WTC11 (cell line): ENCODE measurements around the gene MAP4K4. TPM values are rescaled to one million over a fixed set of nuclear protein-coding genes. Genes with fewer than 3 reads are reported as not detected.
A peak's percentile ranks its signal among the peaks of the same experiment; 100 is the strongest.

ENCODE experiments used
- ATAC-seq: fragments of 200-7000 bp; cut with Tn5 transposase; 2 replicates; pipeline ENCODE4 v1.10.0; 2021; ENCODE audit warnings: mild to moderate bottlenecking, moderate library complexity
- CTCF ChIA-PET: fragments of 300-600 bp; sonication (Branson Sonifier 250); formaldehyde crosslinking; loops from one replicate; lab custom pipeline; 2021; ENCODE audit warnings: antibody characterized with exemption; lab: Charles Lee
- POLR2A ChIA-PET: fragments of 350-600 bp; sonication (Branson Sonifier 250); formaldehyde crosslinking; loops from one replicate; lab custom pipeline; 2021; ENCODE audit warnings: antibody characterized with exemption; lab: Charles Lee
- DNase-seq: peaks from one replicate; pipeline ENCODE4 v3.0.0; 2021; ENCODE audit warnings: low spot score
- H3K27ac Mint-ChIP-seq: 2 replicates; pipeline ENCODE4 v1.8.0; 2021; ENCODE audit warnings: mixed read lengths
- H3K27me3 Mint-ChIP-seq: 2 replicates; pipeline ENCODE4 v1.8.0; 2021; ENCODE audit warnings: low read depth, mild to moderate bottlenecking, moderate library complexity, mixed read lengths
- H3K36me3 Mint-ChIP-seq: 2 replicates; pipeline ENCODE4 v1.8.0; 2021; ENCODE audit warnings: mixed read lengths
- H3K4me1 Mint-ChIP-seq: 2 replicates; pipeline ENCODE4 v1.8.0; 2022; ENCODE audit warnings: mixed read lengths
- H3K4me3 Mint-ChIP-seq: 2 replicates; pipeline ENCODE4 v1.8.0; 2021; ENCODE audit warnings: mild to moderate bottlenecking, moderate library complexity, mixed read lengths
- H3K9me3 Mint-ChIP-seq: 2 replicates; pipeline ENCODE4 v1.8.0; 2021; ENCODE audit warnings: mixed read lengths
- AR ChIP-seq: fragments of 250-450 bp; sonication (Bioruptor Pico); IDR thresholded peaks from 2 replicates; pipeline ENCODE4 v1.9.0; 2021; ENCODE audit warnings: mild to moderate bottlenecking
- CBFB ChIP-seq: sonication (generic); formaldehyde crosslinking; IDR thresholded peaks from 2 replicates; pipeline ENCODE4 v1.8.1; 2022; ENCODE audit warnings: mild to moderate bottlenecking, low read depth, missing genetic modification reagents
- CDX4 ChIP-seq: fragments of 250-450 bp; sonication (Bioruptor Pico); IDR thresholded peaks from 2 replicates; pipeline ENCODE4 v1.9.0; 2021; ENCODE audit warnings: moderate library complexity, mild to moderate bottlenecking, inconsistent platforms, borderline replicate concordance
- ELF4 ChIP-seq: sonication (generic); formaldehyde crosslinking; IDR thresholded peaks from 2 replicates; pipeline ENCODE4 v1.8.1; 2022; ENCODE audit warnings: low read depth, mild to moderate bottlenecking, moderate library complexity, missing genetic modification reagents
- ESRRA ChIP-seq: sonication (generic); formaldehyde crosslinking; IDR thresholded peaks from 2 replicates; pipeline ENCODE4 v1.8.1; 2022; ENCODE audit warnings: mild to moderate bottlenecking, missing genetic modification reagents, borderline replicate concordance
- FOXJ3 ChIP-seq: sonication (generic); formaldehyde crosslinking; IDR thresholded peaks from 2 replicates; pipeline ENCODE4 v1.9.0; 2021; ENCODE audit warnings: missing genetic modification reagents, mild to moderate bottlenecking, borderline replicate concordance
- FOXP1 ChIP-seq: sonication (generic); formaldehyde crosslinking; IDR thresholded peaks from 2 replicates; pipeline ENCODE4 v1.8.0; 2022; ENCODE audit warnings: missing genetic modification reagents, mild to moderate bottlenecking, moderate library complexity, borderline replicate concordance
- GABPB1 ChIP-seq: sonication (generic); formaldehyde crosslinking; IDR thresholded peaks from 2 replicates; pipeline ENCODE4 v1.8.1; 2023; ENCODE audit warnings: mild to moderate bottlenecking, missing genetic modification reagents
- IRF1 ChIP-seq: sonication (generic); formaldehyde crosslinking; IDR thresholded peaks from 2 replicates; pipeline ENCODE4 v1.8.0; 2023; ENCODE audit warnings: missing genetic modification reagents
- MLX ChIP-seq: sonication (generic); formaldehyde crosslinking; IDR thresholded peaks from 2 replicates; pipeline ENCODE4 v1.8.1; 2023; ENCODE audit warnings: mild to moderate bottlenecking, missing genetic modification reagents, moderate library complexity
- MYBL2 ChIP-seq: sonication (generic); formaldehyde crosslinking; IDR thresholded peaks from 2 replicates; pipeline ENCODE4 v1.8.1; 2023; ENCODE audit warnings: mild to moderate bottlenecking, moderate library complexity, missing genetic modification reagents
- OVOL2 ChIP-seq: fragments of 250-450 bp; sonication (Bioruptor Pico); IDR thresholded peaks from 2 replicates; pipeline ENCODE4 v1.9.0; 2021; ENCODE audit warnings: mild to moderate bottlenecking, borderline replicate concordance
- ZBTB43 ChIP-seq: sonication (generic); formaldehyde crosslinking; IDR thresholded peaks from 2 replicates; pipeline ENCODE4 v1.8.1; 2023; ENCODE audit warnings: mild to moderate bottlenecking, missing genetic modification reagents
- ZNF423 ChIP-seq: fragments of 250-450 bp; sonication (Bioruptor Pico); IDR thresholded peaks from 2 replicates; pipeline ENCODE4 v2.1.2; 2022; ENCODE audit warnings: mild to moderate bottlenecking, moderate library complexity
- total RNA-seq: library from RNA; stranded (reverse); gene quantifications from 3 replicates; pipeline ENCODE4 v1.2.3, GENCODE V29; 2021
- TF ChIP-seq, protein P1 (sequence below): sonication (generic); formaldehyde crosslinking; IDR thresholded peaks from 2 replicates; pipeline ENCODE4 v1.8.1; 2022; ENCODE audit warnings: mild to moderate bottlenecking, moderate library complexity, missing genetic modification reagents

MAP4K4 gene
- total RNA-seq, 1 experiment from 2014 or later: 112 TPM

DNA sequence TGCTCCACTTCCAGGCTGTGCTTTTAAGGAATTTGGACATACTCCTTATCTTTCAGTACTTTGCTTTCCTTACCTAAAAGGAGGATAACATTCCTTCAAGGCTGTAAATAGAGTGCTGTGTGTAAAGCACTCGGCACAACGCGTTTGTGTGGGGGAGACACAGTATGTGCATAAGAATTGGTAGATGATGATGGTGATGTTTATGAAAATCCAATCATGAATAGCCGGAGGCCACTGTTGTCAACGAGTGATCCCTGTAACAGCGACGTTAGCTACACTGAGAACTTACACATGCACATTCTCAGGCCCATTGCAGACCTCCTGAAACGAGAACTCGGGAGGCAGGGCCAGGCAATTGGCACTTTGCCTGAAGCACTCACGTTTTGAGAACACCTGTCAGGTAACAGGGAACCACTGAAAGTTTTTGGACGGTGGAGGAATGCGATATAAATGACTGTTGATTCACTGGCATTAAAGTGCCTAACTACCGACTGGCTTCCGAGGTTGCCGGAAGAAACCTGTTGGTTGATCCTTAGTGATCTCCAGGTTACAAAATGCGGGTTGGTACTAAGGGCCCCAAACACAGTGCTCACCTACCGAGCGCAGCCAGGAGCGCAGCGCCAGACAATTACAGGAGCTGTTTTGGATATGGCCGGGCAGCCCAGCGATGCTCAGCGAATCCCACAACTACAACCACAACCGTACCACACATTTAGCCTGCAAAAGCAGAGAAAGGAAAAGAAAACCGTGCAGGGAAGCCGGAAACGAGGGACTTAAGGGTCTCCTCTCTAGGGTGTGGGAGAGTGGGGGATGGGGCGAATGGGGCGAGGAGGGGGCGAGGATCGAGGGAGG is 1.0 kb upstream of the MAP4K4 start:
- peak overlapping the region; percentile 96 for H3K4me3 Mint-ChIP-seq
- H3K4me1 Mint-ChIP-seq: peaks cover 7% of the 10 kb centered on the region
- ChIA-PET CTCF (interaction anchor here (0.6 to 1.3 kb wide), 12 partner anchors 9 to 545 kb away, joined by 3 to 6 read pairs (median 4); no protein-coding TSS in a partner anchor), POLR2A (interaction anchor here (1.3 kb wide), 1 partner anchor 10 kb away, joined by 3 read pairs; no protein-coding TSS in a partner anchor)
- TF ChIP-seq CDX4 (CRISPR knock-in tag): no peak
- 0 out of 2 replicates have a peak, but pooled peaks have one; percentile 5 for TF ChIP-seq GABPB1 (CRISPR knock-in tag)
- H3K27ac Mint-ChIP-seq: peak overlapping the region; percentile 99
- ATAC-seq (peak; percentile 49), DNase-seq (no peak)
- no peaks in the 10 kb centered on the region for H3K9me3 Mint-ChIP-seq
- no peaks in the 10 kb centered on the region for H3K27me3 Mint-ChIP-seq
- 0 out of 2 replicates have a peak, but pooled peaks cover 2% of the 10 kb centered on the region for H3K36me3 Mint-ChIP-seq

DNA sequence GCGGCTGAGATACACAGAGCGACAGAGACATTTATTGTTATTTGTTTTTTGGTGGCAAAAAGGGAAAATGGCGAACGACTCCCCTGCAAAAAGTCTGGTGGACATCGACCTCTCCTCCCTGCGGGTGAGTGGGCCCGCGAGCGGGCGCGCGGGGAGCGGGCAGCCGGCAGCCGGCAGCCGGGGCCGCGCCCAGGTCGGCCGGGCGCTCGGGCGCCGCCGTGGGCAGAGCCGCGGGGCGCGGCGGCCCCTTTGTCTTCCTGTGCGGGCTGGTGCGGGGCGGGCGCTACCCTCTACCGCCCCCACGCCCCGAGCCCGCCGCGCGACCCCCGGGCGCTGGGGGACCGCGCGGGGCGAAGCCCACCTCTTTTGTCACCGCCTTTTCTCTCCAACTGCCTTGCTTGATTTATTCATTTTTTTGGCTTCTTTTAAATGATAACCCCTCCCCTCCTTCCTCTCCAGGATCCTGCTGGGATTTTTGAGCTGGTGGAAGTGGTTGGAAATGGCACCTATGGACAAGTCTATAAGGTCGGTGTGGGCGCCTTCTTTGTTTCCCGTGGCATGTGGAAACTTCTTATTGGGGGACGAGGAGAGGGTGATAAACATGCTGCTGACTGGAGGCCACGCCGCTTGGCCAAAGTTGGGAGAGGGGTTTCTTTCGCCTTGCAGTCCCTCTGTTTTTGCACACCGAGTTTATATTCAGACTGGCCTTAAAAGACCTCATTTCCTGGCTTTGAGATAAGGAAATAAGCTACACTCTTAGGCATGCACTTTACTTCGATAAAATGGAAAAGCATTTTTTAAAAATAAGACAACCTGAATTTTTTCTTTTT is 722 bp downstream of the MAP4K4 start:
- no peak for ATAC-seq
- TF ChIP-seq, protein P1, sequence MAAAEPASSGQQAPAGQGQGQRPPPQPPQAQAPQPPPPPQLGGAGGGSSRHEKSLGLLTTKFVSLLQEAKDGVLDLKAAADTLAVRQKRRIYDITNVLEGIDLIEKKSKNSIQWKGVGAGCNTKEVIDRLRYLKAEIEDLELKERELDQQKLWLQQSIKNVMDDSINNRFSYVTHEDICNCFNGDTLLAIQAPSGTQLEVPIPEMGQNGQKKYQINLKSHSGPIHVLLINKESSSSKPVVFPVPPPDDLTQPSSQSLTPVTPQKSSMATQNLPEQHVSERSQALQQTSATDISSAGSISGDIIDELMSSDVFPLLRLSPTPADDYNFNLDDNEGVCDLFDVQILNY (CRISPR knock-in tag): no peak
- TF ChIP-seq IRF1 (CRISPR knock-in tag): no peak
- TF ChIP-seq CBFB (CRISPR knock-in tag): no peak
- no peak for TF ChIP-seq ESRRA (CRISPR knock-in tag)
- TF ChIP-seq FOXJ3 (CRISPR knock-in tag): no peak
- TF ChIP-seq MYBL2: no peak
- no peak for TF ChIP-seq ELF4 (CRISPR knock-in tag)
- TF ChIP-seq OVOL2 (CRISPR knock-in tag): no peak
- TF ChIP-seq MLX (CRISPR knock-in tag): no peak
- no peak for TF ChIP-seq CDX4 (CRISPR knock-in tag)
- no peak for TF ChIP-seq FOXP1
- TF ChIP-seq ZNF423 (CRISPR knock-in tag): no peak
- TF ChIP-seq AR (CRISPR knock-in tag): no peak
- no peak for TF ChIP-seq ZBTB43 (CRISPR knock-in tag)
- ChIA-PET CTCF (interaction anchor here (0.5 to 1.3 kb wide), 5 partner anchors 14 to 356 kb away, joined by 3 to 4 read pairs (median 3); no protein-coding TSS in a partner anchor), POLR2A (interaction anchor here (1.3 kb wide), 1 partner anchor 8 kb away, joined by 3 read pairs; no protein-coding TSS in a partner anchor)
- Mint-ChIP-seq H3K36me3 (peaks cover 13% of the 10 kb centered on the region), H3K4me3 (peak overlapping the region; percentile 57; the same call in 1 of the 2 replicates), H3K27me3 (no peaks in the 10 kb centered on the region), H3K4me1 (peaks cover 17% of the 10 kb centered on the region), H3K9me3 (peaks cover 6% of the 10 kb centered on the region), H3K27ac (no peak overlapping the region)
- DNase-seq: no peak
